ENCODE data around the gene C1QTNF1.

The C1QTNF1 gene

GRCh38 chr17:79048826-79049755 lies 25.1 kb downstream of the C1QTNF1 start:
- no peak for TF ChIP-seq CTCF (conservative IDR thresholded peaks at IDR 0.05; ENCODE audit: low read depth, low read length)
- no peak for DNase-seq (ENCODE audit: low read depth)
- H3K4me3 ChIP-seq (ENCODE audit: low read depth, low read length), result no peak overlapping the region

GRCh38 chr17:79049821-79050220 lies 25.9 kb downstream of the C1QTNF1 start:
- H3K4me3 ChIP-seq (ENCODE audit: low read depth, low read length), result no peak overlapping the region
- no peak for TF ChIP-seq CTCF (conservative IDR thresholded peaks at IDR 0.05; ENCODE audit: low read depth, low read length)
- no peak for DNase-seq (ENCODE audit: low read depth)

GRCh38 chr17:79050551-79050950 lies 26.6 kb downstream of the C1QTNF1 start:
- no peak for TF ChIP-seq CTCF (conservative IDR thresholded peaks at IDR 0.05; ENCODE audit: low read depth, low read length)
- no peak for DNase-seq (ENCODE audit: low read depth)
- H3K4me3 ChIP-seq (ENCODE audit: low read depth, low read length), result no peak overlapping the region

GRCh38 chr17:79051306-79051705 lies 27.3 kb downstream of the C1QTNF1 start:
- no peak for TF ChIP-seq CTCF (conservative IDR thresholded peaks at IDR 0.05; ENCODE audit: low read depth, low read length)
- no peak for DNase-seq (ENCODE audit: low read depth)
- H3K4me3 ChIP-seq (ENCODE audit: low read depth, low read length), result no peak overlapping the region

GRCh38 chr17:79052131-79052530 lies 28.2 kb downstream of the C1QTNF1 start:
- no peak overlapping the region for H3K4me3 ChIP-seq (ENCODE audit: low read depth, low read length)
- DNase-seq (ENCODE audit: low read depth), result no peak
- TF ChIP-seq CTCF (conservative IDR thresholded peaks at IDR 0.05; ENCODE audit: low read depth, low read length), result no peak

- no peak for DNase-seq (ENCODE audit: low read depth)
- H3K4me3 ChIP-seq (ENCODE audit: low read depth, low read length), result no peak overlapping the region
- TF ChIP-seq CTCF (conservative IDR thresholded peaks at IDR 0.05; ENCODE audit: low read depth, low read length), result no peak
These were observed 29.4 kb downstream of the C1QTNF1 start for GRCh38 chr17:79053251-79053925.

Measured in choroid plexus epithelial cell (primary cell).